PC-3 (cell line): ENCODE measurements around the gene CACNA2D2. TPM values are rescaled to one million over a fixed set of nuclear protein-coding genes. Genes with fewer than 3 reads are reported as not detected.

Source experiments
- ATAC-seq: fragments of 200-7000 bp; cut with Tn5 transposase; 2 replicates; pipeline ENCODE4 v1.9.1; 2020; ENCODE audit warnings: mild to moderate bottlenecking, moderate library complexity
- BruUV-seq: library from RNA; stranded (reverse); fragments of 400-500 nt; replicated peaks from 2 replicates; lab custom pipeline; 2021; lab: Mats Ljungman, UMichigan
- CTCF ChIA-PET: fragments of 300-600 bp; sonication (Branson Sonifier 250); formaldehyde crosslinking; loops from one replicate; lab custom pipeline; 2022; ENCODE audit warnings: antibody characterized with exemption; lab: Charles Lee
- POLR2A ChIA-PET: fragments of 300-600 bp; sonication (Branson Sonifier 250); formaldehyde crosslinking; loops from one replicate; lab custom pipeline; 2022; ENCODE audit warnings: antibody characterized with exemption; ENCODE audit not compliant: unreplicated experiment; lab: Charles Lee
- DNase-seq: peaks from one replicate; pipeline ENCODE4 v3.0.0-alpha.2; 2015
- H2AFZ ChIP-seq: fragments of 300-600 bp; sonication (generic); 2 replicates; pipeline ENCODE4 v1.6.0; 2016; ENCODE audit warnings: antibody characterized with exemption, low read length
- H3F3A ChIP-seq: fragments of 300-600 bp; sonication (generic); one replicate; pipeline ENCODE4 v1.6.0; 2017; ENCODE audit warnings: antibody characterized with exemption, low read length, control low read depth, mild to moderate bottlenecking; ENCODE audit not compliant: unreplicated experiment
- H3K27ac ChIP-seq: fragments of 300-600 bp; sonication (generic); 2 replicates; pipeline ENCODE4 v1.5.1; 2016; ENCODE audit warnings: mild to moderate bottlenecking, low read length
- H3K27me3 ChIP-seq: fragments of 300-600 bp; sonication (generic); 2 replicates; pipeline ENCODE4 v1.6.1; 2016; ENCODE audit warnings: low read length, mixed read lengths
- H3K36me3 ChIP-seq: fragments of 300-600 bp; sonication (generic); 2 replicates; pipeline ENCODE4 v1.6.1; 2016; ENCODE audit warnings: low read depth, mixed run types, low read length, mixed read lengths
- H3K4me1 ChIP-seq: fragments of 300-600 bp; sonication (generic); 2 replicates; pipeline ENCODE4 v1.5.1; 2016; ENCODE audit warnings: low read length; ENCODE audit not compliant: insufficient read depth
- H3K4me2 ChIP-seq: fragments of 300-600 bp; sonication (generic); 2 replicates; pipeline ENCODE4 v1.6.0; 2016; ENCODE audit warnings: low read length
- H3K4me3 ChIP-seq: fragments of 300-600 bp; sonication (generic); 2 replicates; pipeline ENCODE4 v1.5.1; 2016; ENCODE audit warnings: mild to moderate bottlenecking, low read length, mixed read lengths
- H3K79me2 ChIP-seq: fragments of 300-600 bp; sonication (generic); 2 replicates; pipeline ENCODE4 v1.6.1; 2017; ENCODE audit warnings: low read length, mixed read lengths
- H3K9ac ChIP-seq: fragments of 300-600 bp; sonication (generic); 2 replicates; pipeline ENCODE4 v1.6.0; 2016; ENCODE audit warnings: mild to moderate bottlenecking, low read length
- H3K9me2 ChIP-seq: fragments of 300-600 bp; sonication (generic); replicated peaks from 2 replicates; pipeline ENCODE4 v1.6.1; 2016; ENCODE audit warnings: mixed run types, low read length, mixed read lengths
- H3K9me3 ChIP-seq: fragments of 300-600 bp; sonication (generic); 2 replicates; pipeline ENCODE4 v1.6.1; 2016; ENCODE audit warnings: low read length, mixed read lengths
- H4K20me1 ChIP-seq: fragments of 300-600 bp; sonication (generic); 2 replicates; pipeline ENCODE4 v1.6.1; 2016; ENCODE audit warnings: low read length, mixed read lengths
- CTCF ChIP-seq: fragments of 300-600 bp; sonication (generic); conservative IDR thresholded peaks from 2 replicates; pipeline ENCODE4 v1.5.1; 2017; ENCODE audit warnings: antibody characterized with exemption, low read depth, mild to moderate bottlenecking, low read length
- EZH2 ChIP-seq: fragments of 300-600 bp; sonication (generic); IDR thresholded peaks from one replicate; pipeline ENCODE4 v1.6.1; 2017; ENCODE audit warnings: antibody characterized with exemption, mild to moderate bottlenecking, low read length; ENCODE audit not compliant: unreplicated experiment
- EZH2phosphoT487 ChIP-seq: fragments of 300-600 bp; sonication (generic); IDR thresholded peaks from 2 replicates; pipeline ENCODE4 v1.6.1; 2018; ENCODE audit warnings: mild to moderate bottlenecking, antibody characterized with exemption, low read length, borderline replicate concordance
- intact Hi-C: fragments of 100-400 bp; cut with micrococcal nuclease; formaldehyde crosslinking; loops from 2 replicates; pipeline ENCODE4 v1.9.0; 2023
- total RNA-seq: library from RNA; depleted of rRNA; stranded (reverse); fragments of >200 nt; gene quantifications from 2 replicates; pipeline ENCODE4 v1.2.3, GENCODE V29; 2014

Gene CACNA2D2
- total RNA-seq, 1 experiment from 2014 or later = 0.44 TPM

DNA sequence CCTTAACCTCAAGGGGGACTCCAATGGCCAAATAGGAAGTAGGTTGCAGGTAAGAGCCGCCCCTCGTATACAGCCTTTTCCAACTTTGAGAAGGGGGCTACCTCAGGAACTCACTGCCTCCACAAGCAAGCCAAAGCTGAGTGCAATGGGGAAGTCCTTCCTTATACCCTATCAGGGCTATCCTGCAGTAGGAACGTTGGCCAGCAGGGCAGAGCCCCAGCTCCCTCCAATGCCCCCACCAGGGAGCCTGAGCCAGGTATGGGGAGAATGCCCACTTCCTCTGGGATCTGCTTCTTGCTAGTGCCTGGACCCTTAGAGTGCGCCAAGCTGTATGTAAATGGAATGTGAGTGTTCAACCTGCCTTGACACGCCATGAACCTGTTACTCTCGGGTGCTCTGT lies 16.3 kb downstream of the CACNA2D2 start:
- BruUV-seq = no TSS peak
- Histone ChIP-seq H3K79me2 (no peaks in the 10 kb centered on the region), H3K9me3 (no peaks in the 10 kb centered on the region), H3K9me2 (no peaks in the 10 kb centered on the region), H3K36me3 (no peaks in the 10 kb centered on the region), H4K20me1 (no peaks in the 10 kb centered on the region), H3K27ac (no peak overlapping the region), H3K4me1 (peaks cover 8% of the 10 kb centered on the region; the same call in 1 of the 2 replicates), H3K27me3 (no peaks in the 10 kb centered on the region), H2AFZ (no peak overlapping the region), H3F3A (no peaks in the 10 kb centered on the region), H3K9ac (no peak overlapping the region), H3K4me3 (no peak overlapping the region), H3K4me2 (no peak overlapping the region)
- ATAC-seq = no peak
- DNase-seq = no peak
- ChIA-PET POLR2A (no interaction called here), CTCF (no interaction called here)
- intact Hi-C loops = no loop called here
- no peak for TF ChIP-seq EZH2
- TF ChIP-seq EZH2phosphoT487 = no peak
- no peak for TF ChIP-seq CTCF

DNA sequence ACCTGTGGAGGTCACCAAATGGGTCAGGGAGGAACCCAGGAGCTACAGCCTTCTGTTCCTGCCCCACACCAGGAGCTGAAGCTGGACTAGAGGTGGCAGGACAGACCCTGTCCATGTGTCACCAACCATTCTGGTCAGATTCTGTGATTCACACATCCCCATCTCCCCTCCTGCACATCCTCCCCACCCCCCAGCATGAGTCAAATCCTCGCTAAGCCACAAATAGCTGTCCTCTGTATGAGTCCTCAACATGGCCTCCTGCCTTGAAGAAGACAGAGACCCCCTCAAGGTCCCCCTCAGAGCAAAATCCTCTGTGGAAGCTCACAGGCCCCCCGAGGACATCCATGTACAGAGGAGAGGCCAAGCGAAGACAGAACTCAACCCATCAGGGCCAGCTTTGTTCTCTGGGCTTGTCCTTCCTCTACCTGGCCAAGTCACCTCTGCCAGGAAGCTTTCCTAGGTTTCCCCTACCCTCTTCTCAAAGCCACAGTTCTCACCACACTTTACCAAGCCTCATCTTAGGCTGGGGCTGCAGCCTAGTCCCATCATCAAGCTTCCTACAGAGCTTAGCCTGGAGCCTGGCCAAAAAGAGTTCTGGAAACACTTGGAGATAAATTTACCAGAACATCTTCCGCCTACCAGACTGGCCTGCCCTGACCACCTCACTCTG lies 17.1 kb downstream of the CACNA2D2 start:
- ATAC-seq = 0 out of 2 replicates have a peak, but pooled peaks have one; percentile 16
- intact Hi-C loops = no loop called here
- no peak for TF ChIP-seq EZH2
- TF ChIP-seq EZH2phosphoT487 = no peak
- TF ChIP-seq CTCF = no peak
- H3K27ac ChIP-seq = no peak overlapping the region
- no peak overlapping the region for H3K4me3 ChIP-seq
- no peaks in the 10 kb centered on the region for H3K79me2 ChIP-seq
- H2AFZ ChIP-seq = no peak overlapping the region
- no peaks in the 10 kb centered on the region for H3F3A ChIP-seq
- no peaks in the 10 kb centered on the region for H3K36me3 ChIP-seq
- BruUV-seq = no TSS peak
- no peak overlapping the region for H3K4me2 ChIP-seq
- H4K20me1 ChIP-seq = no peaks in the 10 kb centered on the region
- ChIA-PET POLR2A (interaction anchor here (0.6 kb wide), 1 partner anchor 93 kb away, joined by 4 read pairs; no protein-coding TSS in a partner anchor), CTCF (no interaction called here)
- no peak overlapping the region for H3K9ac ChIP-seq
- DNase-seq = peak; percentile 53
- no peaks in the 10 kb centered on the region for H3K27me3 ChIP-seq
- H3K9me3 ChIP-seq = no peaks in the 10 kb centered on the region
- no peaks in the 10 kb centered on the region for H3K9me2 ChIP-seq
- H3K4me1 ChIP-seq = peaks cover 8% of the 10 kb centered on the region; the same call in 1 of the 2 replicates

GRCh38 chr3:50484722-50485121 lies 18.7 kb downstream of the CACNA2D2 start:
- DNase-seq = no peak
- Histone ChIP-seq H3K79me2 (no peaks in the 10 kb centered on the region), H3K36me3 (no peaks in the 10 kb centered on the region), H2AFZ (no peak overlapping the region), H3K9me2 (no peaks in the 10 kb centered on the region), H3K27me3 (no peaks in the 10 kb centered on the region), H3K9me3 (no peaks in the 10 kb centered on the region), H3K4me1 (peaks cover 8% of the 10 kb centered on the region; the same call in 1 of the 2 replicates), H3K27ac (no peak overlapping the region), H3K4me2 (no peak overlapping the region), H3K9ac (no peak overlapping the region), H4K20me1 (no peaks in the 10 kb centered on the region), H3F3A (no peaks in the 10 kb centered on the region), H3K4me3 (no peak overlapping the region)
- CTCF ChIA-PET = no interaction called here
- TF ChIP-seq EZH2phosphoT487 = no peak
- no peak for TF ChIP-seq CTCF
- no peak for TF ChIP-seq EZH2
- intact Hi-C loops = no loop called here
- no peak for ATAC-seq
- no TSS peak for BruUV-seq
- POLR2A ChIA-PET = no interaction called here
